SJSA1 (cell line): ENCODE measurements around the gene PDLIM7. TPM values are rescaled to one million over a fixed set of nuclear protein-coding genes. Genes with fewer than 3 reads are reported as not detected.
"Not testable (repeated sequence)": the region's sequence is repeated elsewhere in the genome, so short reads cannot be mapped to it uniquely, and the experiment has no call there.

Source experiments
- DNase-seq, 2 experiments: peaks; one replicate each; pipeline ENCODE4 v3.0.0-alpha.2; 2015 to 2020; ENCODE audit warnings: low spot score in 2 of 2, low read depth in 1 of 2
- H3K27ac ChIP-seq: fragments of 250-450 bp; sonication (Bioruptor Pico); 2 replicates; pipeline ENCODE4 v1.5.1; 2020; ENCODE audit warnings: mild to moderate bottlenecking, moderate library complexity
- H3K27me3 ChIP-seq: fragments of 250-450 bp; sonication (Bioruptor Pico); replicated peaks from 2 replicates; pipeline ENCODE4 v1.5.1; 2020; ENCODE audit warnings: mild to moderate bottlenecking, moderate library complexity
- H3K36me3 ChIP-seq: fragments of 250-450 bp; sonication (Bioruptor Pico); 2 replicates; pipeline ENCODE4 v1.5.1; 2020; ENCODE audit warnings: mild to moderate bottlenecking
- H3K4me1 ChIP-seq: fragments of 250-450 bp; sonication (Bioruptor Pico); replicated peaks from 2 replicates; pipeline ENCODE4 v1.6.1; 2021; ENCODE audit warnings: mild to moderate bottlenecking
- H3K4me3 ChIP-seq: fragments of 250-450 bp; sonication (Bioruptor Pico); 2 replicates; pipeline ENCODE4 v1.5.1; 2020; ENCODE audit warnings: mild to moderate bottlenecking
- H3K9me3 ChIP-seq: fragments of 250-450 bp; sonication (Bioruptor Pico); replicated peaks from 2 replicates; pipeline ENCODE4 v1.5.1; 2020; ENCODE audit warnings: mild to moderate bottlenecking
- total RNA-seq: library from RNA; depleted of rRNA; stranded (reverse); fragments of >200 nt; shearing (Covaris generic); gene quantifications from 2 replicates; pipeline ENCODE4 v1.2.3, GENCODE V29; 2014

PDLIM7 gene
- total RNA-seq, 1 experiment from 2014 or later: 274 TPM

GRCh38 chr5:177486256-177486655, 11.1 kb downstream of the PDLIM7 start:
- no peak for DNase-seq
- Histone ChIP-seq H3K27me3 (no peaks in the 10 kb centered on the region), H3K9me3 (0 out of 2 replicates have a peak, but pooled peaks cover 3% of the 10 kb centered on the region), H3K36me3 (peaks cover 98% of the 10 kb centered on the region), H3K4me3 (no peak overlapping the region), H3K4me1 (peaks cover 14% of the 10 kb centered on the region), H3K27ac (no peak overlapping the region)

- H3K4me3 ChIP-seq, H3K27ac ChIP-seq, H3K9me3 ChIP-seq, DNase-seq, H3K27me3 ChIP-seq: not testable (repeated sequence)
- Histone ChIP-seq H3K36me3 (peaks cover 97% of the 10 kb centered on the region), H3K4me1 (peaks cover 17% of the 10 kb centered on the region)
These were observed 11.7 kb downstream of the PDLIM7 start for GRCh38 chr5:177485753-177486152.

- Histone ChIP-seq H3K4me1 (peaks cover 17% of the 10 kb centered on the region), H3K9me3 (0 out of 2 replicates have a peak, but pooled peaks cover 3% of the 10 kb centered on the region), H3K36me3 (peaks cover 91% of the 10 kb centered on the region), H3K4me3 (no peak overlapping the region), H3K27ac (no peak overlapping the region), H3K27me3 (no peaks in the 10 kb centered on the region)
- DNase-seq: no peak
These were observed 12.4 kb downstream of the PDLIM7 start for GRCh38 chr5:177484902-177485549.

GRCh38 chr5:177483994-177484901, 13.2 kb downstream of the PDLIM7 start:
- Histone ChIP-seq H3K4me3 (no peak overlapping the region), H3K9me3 (0 out of 2 replicates have a peak, but pooled peaks cover 3% of the 10 kb centered on the region), H3K27ac (no peak overlapping the region), H3K4me1 (peaks cover 17% of the 10 kb centered on the region), H3K36me3 (peaks cover 91% of the 10 kb centered on the region), H3K27me3 (no peaks in the 10 kb centered on the region)
- DNase-seq: no peak

GRCh38 chr5:177483042-177483441, 14.4 kb downstream of the PDLIM7 start:
- Histone ChIP-seq H3K4me1 (peaks cover 17% of the 10 kb centered on the region), H3K27me3 (no peaks in the 10 kb centered on the region), H3K36me3 (peaks cover 91% of the 10 kb centered on the region), H3K27ac (no peak overlapping the region), H3K9me3 (0 out of 2 replicates have a peak, but pooled peaks cover 3% of the 10 kb centered on the region), H3K4me3 (no peak overlapping the region)
- no peak for DNase-seq

- DNase-seq: no peak
- H3K27ac ChIP-seq: no peak overlapping the region
- H3K4me1 ChIP-seq: peaks cover 19% of the 10 kb centered on the region
- no peak overlapping the region for H3K4me3 ChIP-seq
- 0 out of 2 replicates have a peak, but pooled peaks cover 3% of the 10 kb centered on the region for H3K9me3 ChIP-seq
- H3K27me3 ChIP-seq: no peaks in the 10 kb centered on the region
- H3K36me3 ChIP-seq: peaks cover 89% of the 10 kb centered on the region
These were observed 15.0 kb downstream of the PDLIM7 start for GRCh38 chr5:177482359-177482795.

- DNase-seq: no peak
- peaks cover 33% of the 10 kb centered on the region for H3K4me1 ChIP-seq
These were observed 17.6 kb downstream of the PDLIM7 start for GRCh38 chr5:177479774-177480173.

GRCh38 chr5:177478711-177479646, 18.4 kb downstream of the PDLIM7 start:
- no peak overlapping the region for H3K27ac ChIP-seq
- no peaks in the 10 kb centered on the region for H3K9me3 ChIP-seq
- peaks cover 55% of the 10 kb centered on the region for H3K36me3 ChIP-seq
- H3K4me1 ChIP-seq: peaks cover 27% of the 10 kb centered on the region
- no peaks in the 10 kb centered on the region for H3K27me3 ChIP-seq
- no peak overlapping the region for H3K4me3 ChIP-seq
- DNase-seq: no peak

More at GRCh38 chr5:177479774-177480173, 17.6 kb downstream of the PDLIM7 start:
- Histone ChIP-seq H3K36me3 (peaks cover 63% of the 10 kb centered on the region), H3K4me3 (no peak overlapping the region), H3K9me3 (0 out of 2 replicates have a peak, but pooled peaks cover 3% of the 10 kb centered on the region), H3K27ac (no peak overlapping the region), H3K27me3 (no peaks in the 10 kb centered on the region)

GRCh38 chr5:177477701-177478477, 19.5 kb downstream of the PDLIM7 start:
- DNase-seq: no peak
- H3K9me3 ChIP-seq: no peaks in the 10 kb centered on the region
- H3K36me3 ChIP-seq: peaks cover 46% of the 10 kb centered on the region
- no peak overlapping the region for H3K27ac ChIP-seq
- H3K27me3 ChIP-seq: no peaks in the 10 kb centered on the region
- H3K4me1 ChIP-seq: peaks cover 27% of the 10 kb centered on the region
- no peak overlapping the region for H3K4me3 ChIP-seq

GRCh38 chr5:177476531-177477233, 20.7 kb downstream of the PDLIM7 start:
- peaks cover 36% of the 10 kb centered on the region for H3K4me1 ChIP-seq
- H3K36me3 ChIP-seq: peaks cover 48% of the 10 kb centered on the region
- no peak overlapping the region for H3K4me3 ChIP-seq
- H3K9me3 ChIP-seq: no peaks in the 10 kb centered on the region
- H3K27ac ChIP-seq: no peak overlapping the region
- peak; percentile 77 to 95 for DNase-seq
- H3K27me3 ChIP-seq: no peaks in the 10 kb centered on the region

- peaks cover 49% of the 10 kb centered on the region for H3K36me3 ChIP-seq
- no peaks in the 10 kb centered on the region for H3K27me3 ChIP-seq
- H3K4me3 ChIP-seq: no peak overlapping the region
- no peak for DNase-seq
- H3K4me1 ChIP-seq: peaks cover 37% of the 10 kb centered on the region
- H3K27ac ChIP-seq: no peak overlapping the region
- H3K9me3 ChIP-seq: no peaks in the 10 kb centered on the region
These were observed 21.6 kb downstream of the PDLIM7 start for GRCh38 chr5:177475563-177476427.
